Amygdala (tissue), 56 donors: ENCODE data around the gene MAPK6.
"Not testable (repeated sequence)": the region's sequence is repeated elsewhere in the genome, so short reads cannot be mapped to it uniquely, and the experiment has no call there.

Experiments used
- DNase-seq, 56 donors: peaks; one replicate each; lab custom pipeline; 2025; lab: John Stamatoyannopoulos, UW

The MAPK6 gene

DNA sequence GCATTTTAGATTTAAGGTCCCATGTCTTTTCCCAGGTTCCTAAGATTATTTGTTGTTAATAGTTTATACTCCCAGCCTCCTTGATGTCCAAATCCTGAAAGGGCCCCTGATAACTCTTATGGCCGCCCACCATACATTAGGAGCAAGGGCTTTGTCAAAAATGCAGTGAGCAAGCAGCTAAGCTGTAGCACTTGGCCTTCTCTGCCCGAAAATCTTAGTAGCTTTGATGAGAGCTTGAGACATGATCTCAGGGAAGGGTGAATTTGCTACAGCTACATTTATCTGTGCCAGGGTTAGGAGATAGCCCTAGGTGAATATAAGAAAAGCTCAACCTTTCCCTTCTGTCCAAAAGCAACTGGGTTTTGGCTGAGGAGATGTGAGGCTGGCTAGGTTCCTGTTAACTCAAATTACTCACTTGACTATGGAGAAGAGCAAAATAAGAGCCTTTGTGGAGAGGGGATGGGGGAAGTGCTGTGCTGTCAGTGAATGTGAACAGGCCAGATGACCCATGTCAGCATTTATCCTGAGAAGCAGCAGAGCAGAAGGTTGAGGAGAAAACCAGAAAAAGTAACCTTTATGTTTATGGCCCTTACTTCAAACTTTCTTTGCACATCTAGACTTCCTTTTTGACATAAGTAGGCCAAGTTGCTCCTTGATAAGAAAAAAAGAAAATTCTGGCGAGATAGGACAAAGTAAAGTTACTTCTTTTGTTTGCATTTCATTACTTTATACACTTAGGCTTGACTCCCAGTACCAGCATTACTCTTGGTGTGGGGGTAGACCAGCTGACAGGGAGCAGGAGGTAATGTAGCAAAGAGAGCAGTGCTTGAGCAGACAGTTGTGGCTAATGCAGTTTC lies 21.1 kb downstream of the MAPK6 start:
- peak in 20 of 56 donors; percentile 1 to 52 (median 22) for DNase-seq

DNA sequence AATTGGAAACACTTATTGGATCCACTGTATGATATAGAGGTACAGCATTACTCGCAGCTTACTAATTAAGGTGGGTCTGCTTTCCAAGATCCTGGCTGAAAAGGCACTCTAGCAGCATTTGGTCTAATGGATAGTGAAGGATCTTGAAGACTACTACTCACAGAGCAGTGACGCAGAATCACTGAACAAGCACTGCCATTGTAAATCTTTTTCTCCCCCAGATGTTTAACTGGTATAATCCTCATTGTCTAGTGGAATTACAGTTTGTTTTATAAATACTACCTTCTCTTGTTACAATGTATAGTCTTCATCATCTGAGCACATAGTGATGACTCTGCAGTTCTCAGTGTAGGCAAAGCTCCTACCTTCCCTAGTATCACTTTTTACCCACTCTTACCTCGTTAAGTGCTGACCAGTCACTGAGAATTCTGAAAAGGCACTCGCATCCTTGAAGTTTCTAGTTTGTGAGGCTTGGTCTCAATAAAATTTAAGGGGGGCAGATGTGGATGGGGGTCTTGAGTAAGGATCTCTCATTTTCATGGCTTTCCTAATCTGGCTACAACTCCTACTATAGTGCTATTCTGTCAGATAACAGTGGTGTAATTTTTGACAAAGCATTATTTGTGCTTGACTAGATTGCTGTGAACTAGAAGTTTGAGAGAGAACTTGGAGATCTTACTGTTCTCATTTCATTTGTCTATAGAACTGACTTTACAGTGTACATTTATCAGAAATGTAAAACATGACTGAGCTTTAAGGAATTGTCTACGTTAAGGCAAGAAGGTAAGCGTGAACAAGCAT lies 23.2 kb downstream of the MAPK6 start:
- DNase-seq: peak in 2 of 56 donors; percentile 4

DNA sequence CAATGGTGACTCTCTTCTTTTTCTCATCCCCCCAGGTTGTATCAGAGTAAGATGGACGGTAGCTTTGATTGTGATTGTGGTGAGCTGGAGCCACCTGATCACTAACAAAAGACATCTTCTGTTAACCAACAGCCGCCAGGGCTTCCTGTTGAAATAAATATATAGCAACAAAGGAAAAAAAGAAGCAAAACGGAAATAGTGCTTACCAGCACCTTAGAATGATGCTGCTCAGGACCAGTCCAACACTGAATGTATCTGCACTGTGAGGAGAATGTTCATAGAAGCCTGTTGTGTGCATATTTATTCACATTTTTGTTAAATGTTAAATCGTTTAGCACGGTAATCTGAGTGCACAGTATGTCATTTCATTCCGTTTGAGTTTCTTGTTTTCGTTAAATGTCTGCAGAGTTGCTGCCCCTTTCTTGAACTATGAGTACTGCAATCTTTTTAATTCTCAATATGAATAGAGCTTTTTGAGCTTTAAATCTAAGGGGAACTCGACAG lies 26.8 kb downstream of the MAPK6 start:
- DNase-seq: not testable (repeated sequence)

GRCh38 chr15:52046552-52046951 lies 27.5 kb downstream of the MAPK6 start:
- DNase-seq: peak in 6 of 56 donors; percentile 2 to 28 (median 12)

DNA sequence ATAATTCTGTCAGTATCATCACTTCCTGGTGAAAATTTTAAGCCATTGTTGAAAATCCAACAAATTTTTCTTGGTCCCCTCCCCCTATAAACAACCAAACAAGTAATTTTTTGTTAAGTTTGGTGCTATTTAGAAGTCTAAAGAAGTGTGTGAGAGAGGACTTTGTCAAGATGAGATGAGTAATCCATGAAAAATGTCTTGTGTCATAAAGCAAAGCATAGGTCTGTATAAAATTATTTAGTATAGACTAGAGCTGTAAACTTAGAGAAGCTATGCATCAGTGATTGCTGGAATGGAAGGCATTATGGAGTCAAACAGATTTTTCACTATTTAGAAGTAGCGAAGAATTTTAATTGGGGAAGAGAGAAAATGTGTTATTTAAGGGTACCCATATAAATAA lies 31.4 kb downstream of the MAPK6 start:
- no peak for DNase-seq

- no peak for DNase-seq
Observed at GRCh38 chr15:52052066-52052935, 33.3 kb downstream of the MAPK6 start.

GRCh38 chr15:52054381-52054780 lies 35.4 kb downstream of the MAPK6 start:
- DNase-seq: no peak

- not testable (repeated sequence) for DNase-seq
Observed at GRCh38 chr15:52054858-52055257, 35.8 kb downstream of the MAPK6 start.

- DNase-seq: no peak
Observed at GRCh38 chr15:52056001-52056400, 37.0 kb downstream of the MAPK6 start.

- DNase-seq: no peak
Observed at GRCh38 chr15:52056496-52056895, 37.5 kb downstream of the MAPK6 start.

DNA sequence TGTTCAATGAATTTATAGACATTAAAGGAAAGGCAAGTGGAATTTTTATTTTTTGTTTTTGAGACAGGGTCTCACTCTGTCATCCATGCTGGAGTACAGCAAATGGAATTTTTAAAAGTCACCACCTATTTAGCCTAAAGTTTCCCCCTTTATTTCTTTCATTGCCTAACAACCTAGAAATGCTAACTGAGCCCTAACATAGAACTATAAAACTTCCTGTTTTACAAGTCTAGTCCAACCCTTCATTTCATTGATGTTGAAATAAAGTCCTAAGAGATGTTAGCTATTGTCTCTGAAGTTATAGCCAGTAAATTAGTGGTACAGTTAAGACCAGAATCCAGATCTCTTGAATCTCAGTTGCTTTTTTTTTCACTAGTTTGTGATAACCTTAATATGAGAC lies 39.0 kb downstream of the MAPK6 start:
- DNase-seq: no peak

- no peak for DNase-seq
Observed at GRCh38 chr15:52060501-52060900, 41.5 kb downstream of the MAPK6 start.

DNA sequence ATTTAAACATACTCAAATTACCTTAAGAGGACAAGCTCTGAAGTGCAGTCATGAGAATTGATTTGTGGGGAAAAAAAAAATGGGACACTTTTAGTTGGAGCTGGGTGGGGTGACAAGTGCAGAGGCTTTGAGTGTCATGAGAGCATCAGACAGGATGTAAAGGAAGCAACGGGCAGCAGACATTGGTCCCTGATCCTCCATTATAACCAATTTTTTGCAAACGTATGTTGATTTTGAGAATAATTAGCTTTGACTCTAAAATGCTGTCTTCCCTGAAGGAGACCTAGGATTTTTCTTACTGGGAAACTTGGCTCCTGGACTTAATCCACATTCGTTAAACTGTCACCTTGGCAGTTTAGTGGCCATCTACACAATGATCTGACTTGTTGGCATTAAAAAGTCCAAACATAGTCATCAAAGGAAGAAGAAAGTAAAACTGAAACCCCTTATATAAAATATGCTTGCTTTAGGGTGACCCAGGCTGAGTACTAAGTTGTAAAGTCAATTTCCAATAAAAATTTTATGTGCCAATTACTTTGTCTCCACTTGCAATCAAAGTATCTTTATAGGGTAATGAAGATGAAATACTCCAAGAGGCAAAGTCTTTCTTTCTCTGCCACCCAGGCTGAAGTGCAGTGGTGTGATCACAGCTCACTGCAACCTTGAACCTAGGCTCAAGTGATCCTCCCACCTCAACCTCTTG lies 48.0 kb downstream of the MAPK6 start:
- DNase-seq: no peak

- no peak for DNase-seq
Observed at GRCh38 chr15:52067545-52067926, 48.5 kb downstream of the MAPK6 start.

DNA sequence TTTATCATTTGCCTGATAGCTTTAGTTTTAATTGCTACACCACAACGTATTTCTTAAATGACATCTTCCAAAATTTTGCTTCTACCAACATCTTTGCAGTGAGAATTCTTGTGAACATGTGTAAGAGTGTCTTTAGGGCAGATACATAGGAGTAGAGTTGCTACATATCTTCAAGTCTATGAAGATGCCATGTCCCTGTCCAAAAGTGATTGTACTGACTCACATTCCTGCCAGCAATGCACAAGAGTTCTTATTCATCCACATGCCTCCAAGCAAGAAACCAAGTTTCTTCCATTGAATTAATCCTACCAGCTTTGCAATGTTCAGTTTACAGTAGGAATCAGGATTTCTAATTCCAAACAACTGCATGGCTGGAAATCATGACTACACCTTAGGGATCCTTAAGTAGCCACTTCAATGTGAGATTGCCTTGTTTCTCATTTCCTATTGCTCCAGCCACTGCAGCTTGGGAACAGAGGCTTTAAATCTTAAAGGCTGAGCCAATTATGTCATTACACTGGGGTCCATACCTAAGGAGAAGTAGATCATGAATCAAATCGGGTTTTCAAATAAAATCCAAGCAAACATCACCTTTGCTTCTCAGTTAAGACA lies 49.1 kb downstream of the MAPK6 start:
- DNase-seq: no peak

- no peak for DNase-seq
Observed at GRCh38 chr15:52069559-52069958, 50.5 kb downstream of the MAPK6 start.

DNA sequence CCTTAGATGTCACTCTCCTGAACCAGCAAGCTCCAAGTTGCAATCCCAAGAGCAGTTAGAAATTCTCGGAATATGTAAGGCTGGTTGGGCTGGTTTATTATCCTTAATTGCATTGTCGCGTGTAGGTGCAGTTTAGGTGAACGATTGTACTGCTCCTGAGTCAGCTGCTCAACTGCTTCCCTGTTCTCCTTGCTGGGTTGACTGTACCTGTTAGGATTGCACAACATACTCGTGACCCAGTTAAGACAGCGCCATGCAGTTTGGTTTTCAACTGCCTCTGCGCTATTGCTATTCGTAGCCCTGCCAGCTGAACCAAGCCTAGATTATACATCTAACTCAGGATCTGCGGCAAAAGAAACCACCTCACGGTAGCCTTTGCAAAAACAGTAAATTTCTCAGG lies 52.6 kb downstream of the MAPK6 start:
- DNase-seq: no peak

DNA sequence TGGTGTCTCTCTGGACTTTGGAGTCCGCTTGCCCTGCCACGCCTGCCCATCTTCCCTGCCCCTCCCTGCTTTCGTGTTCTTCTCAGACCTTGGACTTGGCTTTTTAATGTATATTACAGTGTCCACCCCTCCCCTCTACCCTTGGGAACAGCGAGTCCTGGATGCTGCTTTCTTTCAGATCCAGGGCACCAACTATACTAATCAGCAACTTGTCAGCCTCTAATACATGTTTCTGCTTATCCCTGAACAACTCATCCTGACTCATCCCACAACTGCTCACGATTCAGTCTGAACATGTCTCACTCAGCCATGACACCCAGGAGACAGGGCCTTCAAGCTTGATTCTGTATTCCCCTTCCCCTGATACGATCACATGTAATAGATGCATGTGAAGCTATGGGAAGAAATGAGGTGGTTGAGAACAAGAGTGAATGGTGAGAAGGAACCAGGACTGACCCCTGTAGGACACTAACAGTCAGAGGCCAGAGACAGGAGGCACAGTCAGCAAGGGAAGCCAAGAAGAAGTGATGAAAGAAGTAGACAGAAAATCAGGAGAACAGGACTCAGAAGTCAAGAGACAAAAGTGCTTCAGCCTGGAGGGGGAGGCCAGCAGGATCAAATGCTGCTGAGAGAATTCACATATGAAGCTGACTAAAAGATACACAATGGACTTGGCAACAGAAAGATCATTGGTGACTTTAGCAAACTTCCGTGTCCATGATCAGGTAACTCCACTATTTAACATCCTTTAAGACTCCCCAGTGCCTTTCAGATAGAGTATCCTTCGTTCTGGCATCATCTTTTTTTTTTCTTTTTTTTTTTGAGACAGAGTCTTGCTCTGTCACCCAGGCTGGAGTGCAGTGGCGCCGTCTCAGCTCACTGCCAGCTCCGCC lies 58.1 kb downstream of the MAPK6 start:
- DNase-seq: no peak
